Measurements from ENCODE around the gene CCDC88C. TPM values are rescaled to one million over a fixed set of nuclear protein-coding genes. Genes with fewer than 3 reads are reported as not detected.

The CCDC88C gene
- polyA plus RNA-seq, 1 donor: 18.3 TPM

DNA sequence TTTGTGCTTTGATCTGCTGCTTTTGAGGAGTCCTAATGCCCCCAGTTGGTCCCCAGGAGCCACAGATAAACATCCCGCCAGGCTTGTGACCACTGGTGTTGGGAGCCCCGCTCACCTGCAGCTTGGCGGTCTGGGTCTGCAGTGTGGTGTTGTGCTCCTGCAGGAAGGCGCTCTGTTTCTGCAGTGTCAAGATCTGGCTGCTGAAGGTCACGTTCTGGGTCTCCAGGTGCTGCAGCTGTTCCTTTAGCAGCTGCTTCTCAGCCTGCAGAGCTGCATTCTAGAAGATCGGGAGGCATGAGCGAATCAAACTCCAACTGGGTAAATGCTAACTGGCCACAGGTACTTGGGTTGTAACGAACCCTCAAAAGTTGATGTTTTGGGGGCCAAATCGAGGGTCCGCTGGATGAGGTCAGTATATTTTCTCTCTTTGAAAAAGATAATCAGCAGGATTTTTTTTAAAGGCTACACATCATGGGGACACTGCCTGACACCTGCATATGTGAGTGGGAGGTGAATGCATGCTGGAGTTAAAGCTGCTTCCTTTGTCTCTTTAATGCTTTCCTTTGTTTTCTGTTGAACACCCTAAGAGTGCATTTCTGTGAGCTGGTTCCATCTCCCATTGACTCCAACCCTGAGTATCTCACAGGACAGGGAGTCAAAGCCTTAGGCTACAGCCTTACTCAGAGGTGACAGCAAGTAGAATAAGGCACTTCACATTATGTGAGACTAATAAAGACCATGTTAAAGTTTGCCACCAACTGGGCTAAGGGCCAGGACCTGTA, 111.8 kb downstream of the CCDC88C start:
- no peak for DNase-seq

DNA sequence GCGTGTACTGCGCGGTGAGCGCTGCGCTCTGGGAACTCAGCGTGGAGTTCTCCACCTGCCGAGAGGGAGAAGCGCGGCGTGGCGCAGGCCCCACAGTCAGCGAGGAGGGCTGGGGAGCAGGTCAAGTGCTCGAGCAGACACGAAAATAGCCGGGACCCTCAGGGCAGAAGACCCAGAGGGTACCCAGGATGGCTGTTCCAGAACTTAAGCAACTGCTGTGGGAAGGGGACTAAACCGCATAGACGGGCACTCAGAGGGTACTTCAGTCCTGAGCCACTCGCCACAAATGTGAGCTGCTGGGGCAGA, 113.7 kb downstream of the CCDC88C start:
- DNase-seq: no peak

DNA sequence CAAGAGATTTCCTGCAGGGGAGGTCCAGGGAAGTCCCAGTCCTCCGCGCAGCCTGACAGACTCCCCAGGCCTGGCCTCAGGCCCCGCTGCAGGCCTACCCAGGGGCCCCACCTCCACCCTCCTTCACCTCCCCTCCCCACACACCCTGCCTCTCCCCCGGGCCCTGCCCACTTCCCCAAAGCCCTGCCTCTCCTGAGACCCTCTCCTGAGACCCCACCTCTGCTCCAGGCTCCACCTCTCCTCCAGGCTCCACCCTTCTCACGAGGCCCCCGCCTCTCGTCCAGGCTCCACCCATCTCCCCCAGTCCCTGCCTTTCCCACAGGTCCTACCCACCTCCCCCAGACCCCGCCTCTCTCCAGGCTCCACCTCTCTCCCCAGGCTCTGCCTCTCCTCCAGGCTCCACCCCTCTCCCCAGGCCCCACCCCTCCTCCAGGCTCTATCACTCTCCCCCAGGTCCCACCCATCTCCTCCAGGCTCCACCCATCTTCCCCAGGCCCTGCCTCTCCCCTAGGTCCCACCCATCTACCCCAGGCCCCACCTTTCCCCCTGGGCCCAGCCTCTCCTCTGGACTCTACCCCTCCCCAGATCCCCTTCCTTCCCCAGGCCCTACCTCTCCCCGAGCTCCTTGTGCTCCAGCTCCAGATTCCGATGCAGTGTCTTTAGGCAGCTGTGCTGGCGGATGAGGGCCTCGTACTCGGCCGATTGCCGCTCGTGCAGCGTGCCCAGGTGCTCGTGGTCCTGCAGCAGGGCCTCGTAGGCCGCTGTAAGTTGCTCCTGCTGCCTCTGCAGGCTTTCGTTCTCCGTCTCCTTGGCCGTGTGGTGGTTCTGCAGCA, 114.3 kb downstream of the CCDC88C start:
- DNase-seq: no peak

DNA sequence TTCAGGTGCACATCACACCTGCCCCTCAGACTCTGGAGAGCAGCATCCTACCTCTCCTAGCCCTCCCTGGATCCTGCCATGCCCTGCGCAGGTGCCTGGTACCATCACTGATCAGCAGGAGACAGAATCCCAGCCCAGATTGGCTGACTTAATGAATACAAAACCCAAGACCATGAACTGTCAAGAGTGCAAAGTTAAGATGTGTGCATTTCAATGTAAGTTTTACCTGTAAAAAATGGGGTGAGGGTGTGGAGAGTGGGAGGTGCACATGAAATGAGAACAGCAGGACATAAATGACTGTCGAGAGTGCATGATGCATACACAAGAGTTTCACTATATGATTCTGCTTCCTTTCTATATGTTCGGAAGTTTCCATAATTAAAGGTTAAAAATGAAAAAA, 115.2 kb downstream of the CCDC88C start:
- no peak for DNase-seq

DNA sequence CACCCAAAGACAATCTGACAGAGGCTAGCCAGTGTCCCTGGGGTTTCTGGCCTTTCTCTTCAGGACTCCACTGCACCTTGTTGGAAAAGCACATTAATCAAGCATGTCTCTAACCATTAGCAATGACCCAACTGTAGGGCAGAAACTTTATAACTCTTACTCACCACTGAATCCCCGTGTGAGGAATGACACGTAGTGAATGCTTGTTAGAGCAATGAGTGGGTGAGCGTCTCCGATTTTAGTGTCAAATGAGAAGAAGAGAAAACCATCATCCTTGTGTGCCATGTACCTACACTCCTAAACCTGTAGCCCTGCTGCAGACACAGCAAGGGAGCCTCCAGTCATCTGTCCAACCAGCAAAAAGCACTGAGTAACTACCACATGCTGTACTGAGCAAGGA, 116.7 kb downstream of the CCDC88C start:
- DNase-seq: no peak

DNA sequence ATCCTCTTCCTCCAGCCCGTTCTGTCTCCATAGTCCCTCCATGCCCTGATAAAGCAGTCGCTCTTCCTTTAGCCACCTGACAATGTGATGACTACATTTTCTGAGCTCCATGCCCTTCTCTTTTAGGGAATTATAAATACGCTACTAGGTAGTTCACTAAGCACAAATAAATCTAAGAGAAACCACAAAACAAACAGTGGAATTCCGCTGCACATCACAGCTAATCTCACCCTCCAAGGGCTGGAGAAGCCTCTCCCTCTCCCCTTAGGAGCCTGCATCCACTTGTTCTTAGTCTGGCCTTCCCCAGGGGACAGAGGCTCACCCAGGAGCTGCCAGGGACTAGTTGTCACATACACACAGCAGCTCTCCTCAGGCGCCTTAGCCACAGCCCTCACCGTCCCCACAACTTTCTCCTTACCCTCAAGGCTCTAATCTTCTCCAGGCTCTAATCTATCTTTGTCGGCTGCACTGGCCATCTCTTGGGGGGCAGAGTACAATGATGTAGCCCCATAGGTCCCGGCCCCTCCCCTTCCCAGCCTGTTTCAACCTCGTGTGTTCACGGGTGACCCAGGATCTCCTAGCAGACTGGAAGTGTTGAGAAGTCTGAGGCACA, 117.2 kb downstream of the CCDC88C start:
- no peak for DNase-seq

DNA sequence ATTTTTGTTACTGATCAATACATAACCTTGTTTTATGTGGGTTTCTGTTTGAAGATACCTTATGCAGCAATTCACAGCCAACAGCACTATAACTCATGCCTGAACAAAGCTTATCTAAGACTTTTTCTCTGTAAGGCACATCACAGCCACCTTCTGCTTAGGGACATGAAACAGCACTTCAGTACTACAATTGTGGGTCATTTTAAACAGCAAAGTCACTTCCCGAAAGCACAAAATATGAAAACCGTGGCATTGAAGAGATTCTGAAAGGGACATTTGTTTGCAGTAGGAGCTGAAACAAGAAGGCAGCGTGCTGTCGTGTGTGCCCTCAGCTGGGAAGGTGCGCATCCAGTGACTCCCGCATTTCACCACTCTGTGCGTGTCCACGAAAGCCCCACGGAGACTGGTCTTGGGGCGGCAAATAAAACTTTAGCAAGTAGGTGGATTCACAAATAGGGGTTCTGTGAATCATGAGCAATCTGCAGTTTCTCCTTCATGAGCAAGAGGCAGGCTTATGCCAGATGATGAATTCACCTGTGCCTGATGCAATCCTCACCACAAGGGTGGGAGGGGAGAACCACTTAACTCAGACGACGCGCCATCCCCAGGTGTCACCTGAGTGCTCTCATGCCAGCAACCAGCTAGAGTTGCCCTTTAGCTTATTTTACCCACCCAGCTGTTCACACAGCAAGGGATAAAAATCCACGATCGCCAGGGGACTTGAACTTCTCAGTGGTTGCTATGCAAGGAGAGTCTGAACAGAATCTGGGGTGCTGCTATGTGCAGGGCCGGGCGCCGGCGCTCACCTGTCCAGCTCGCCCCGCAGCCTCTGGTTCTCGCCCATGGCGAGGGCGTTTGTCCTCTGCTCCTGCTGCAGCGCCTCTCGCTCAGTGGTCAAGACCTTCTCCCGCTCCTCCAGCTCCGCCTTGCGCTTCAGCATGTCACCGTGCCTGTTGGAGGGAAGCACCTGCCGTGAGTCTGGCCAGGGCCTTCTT, 118.2 kb downstream of the CCDC88C start:
- DNase-seq: no peak

DNA sequence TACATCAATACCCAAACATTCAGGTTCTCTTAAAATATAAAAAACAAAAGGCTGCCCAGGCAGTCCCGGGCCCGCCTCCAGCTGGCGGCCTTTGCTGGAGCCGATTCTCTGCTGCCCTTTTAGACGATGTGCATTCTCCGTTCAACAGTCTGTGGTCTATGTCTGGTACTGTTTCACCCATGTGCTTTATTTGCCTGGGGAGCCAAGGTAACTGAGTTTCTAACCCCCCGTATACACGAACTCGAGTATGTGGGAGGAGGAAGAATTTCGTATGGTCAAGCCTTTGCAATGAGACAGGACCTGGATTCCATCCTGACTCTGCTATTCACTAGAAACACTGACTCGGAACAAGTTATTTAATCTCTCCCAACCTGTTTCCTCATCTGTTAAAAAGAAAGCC, 119.0 kb downstream of the CCDC88C start:
- DNase-seq: no peak

DNA sequence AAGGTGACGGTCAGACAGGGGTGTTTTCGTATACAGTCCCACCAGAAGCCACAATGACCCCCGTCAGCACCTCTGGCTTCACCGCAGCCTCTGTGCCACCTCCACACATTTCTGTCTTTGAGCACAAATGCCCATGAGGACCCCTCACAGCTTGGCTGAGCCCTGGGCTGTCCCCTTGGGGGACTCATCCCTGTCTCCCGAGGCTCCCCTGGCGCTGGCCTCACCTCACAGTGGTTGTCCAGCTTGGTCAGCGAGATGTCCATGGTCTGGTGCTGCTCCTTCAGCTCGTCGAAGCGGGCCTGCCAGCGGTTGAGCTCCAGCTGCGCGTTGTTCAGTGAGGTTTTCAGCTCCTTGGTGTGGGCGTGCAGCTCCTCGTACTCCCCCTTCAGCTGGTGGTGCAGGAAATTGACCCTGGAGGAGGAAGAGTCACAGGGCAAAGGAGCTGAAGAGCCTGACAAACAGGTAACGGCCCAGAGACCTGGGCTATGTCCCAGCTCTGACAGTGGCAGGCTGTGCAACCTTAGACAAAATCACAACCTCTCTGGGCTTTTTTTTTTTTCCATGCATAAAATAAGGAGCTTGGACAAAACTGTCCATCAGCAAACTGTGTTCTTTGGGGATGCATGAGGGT, 120.4 kb downstream of the CCDC88C start:
- no peak for DNase-seq

DNA sequence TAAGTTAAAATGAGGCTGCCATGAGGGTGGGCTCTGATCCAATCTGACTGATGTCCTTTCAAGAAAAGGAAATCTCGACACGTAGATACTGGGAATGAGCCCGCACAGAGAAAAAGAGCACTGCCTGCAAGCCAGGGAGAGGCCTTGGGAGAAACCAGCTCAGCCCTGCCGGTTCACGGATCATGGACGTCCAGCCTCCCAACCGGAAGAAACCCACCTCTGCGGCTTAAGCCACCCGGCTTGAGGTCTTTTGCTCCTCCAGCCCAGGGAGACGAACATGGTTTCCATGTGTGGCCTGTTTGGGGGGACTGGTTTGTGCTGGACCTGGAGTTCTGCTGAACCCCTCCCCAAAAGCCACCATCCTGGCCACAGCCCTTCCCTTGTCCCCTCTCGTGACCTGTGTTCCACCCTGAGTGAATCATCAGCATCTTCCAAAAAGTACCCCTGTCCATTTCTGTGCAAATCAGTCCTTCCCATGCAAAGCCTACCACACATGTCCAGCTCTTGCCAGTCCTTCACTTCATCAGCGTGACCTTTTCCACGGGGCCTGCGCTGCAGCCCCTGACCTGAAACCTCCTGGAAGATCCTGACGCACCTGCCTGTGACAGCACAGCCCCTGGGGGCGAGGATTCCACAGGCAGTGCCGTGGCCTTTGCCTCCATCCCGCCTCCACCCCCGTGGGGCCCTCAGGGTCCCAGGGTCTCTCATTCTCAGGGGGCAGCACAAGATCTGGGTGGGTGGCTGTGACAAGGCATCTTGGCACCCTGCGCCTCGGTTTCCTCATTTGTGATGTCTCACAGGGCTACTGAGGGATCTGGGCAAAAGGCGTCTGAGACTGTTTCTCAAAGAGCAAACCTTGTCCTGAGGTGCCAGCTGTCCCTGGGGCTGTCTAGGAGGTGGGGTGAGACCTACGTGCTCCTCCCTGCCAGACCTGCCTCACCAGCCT, 121.5 kb downstream of the CCDC88C start:
- no peak for DNase-seq

DNA sequence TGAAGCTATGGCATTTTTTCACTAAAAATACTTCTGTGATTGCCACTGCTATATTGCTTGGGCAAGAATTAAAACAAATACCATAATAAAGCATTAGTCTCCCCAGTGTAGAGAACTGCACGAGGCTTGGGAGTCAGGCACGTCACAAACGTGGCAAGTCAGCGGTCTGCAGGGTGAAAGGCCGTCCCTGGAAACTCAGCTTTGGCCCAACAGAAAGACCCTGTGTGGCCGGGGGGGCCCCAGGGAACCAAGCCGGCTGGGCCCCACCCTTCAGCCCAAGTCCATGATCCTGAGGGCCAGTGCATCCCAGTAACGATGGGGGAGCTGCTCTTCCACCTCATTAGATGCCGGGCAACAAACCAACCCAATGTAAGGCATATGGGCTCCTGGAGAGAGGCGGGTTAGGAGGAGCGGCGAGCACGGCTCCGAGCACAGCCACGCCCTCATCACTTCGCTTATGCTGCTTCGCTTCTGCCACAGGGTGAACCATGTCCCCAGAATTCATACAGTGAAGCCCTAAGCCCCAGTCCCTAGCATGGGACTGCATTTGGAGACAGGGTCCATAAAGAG, 122.3 kb downstream of the CCDC88C start:
- DNase-seq: no peak

DNA sequence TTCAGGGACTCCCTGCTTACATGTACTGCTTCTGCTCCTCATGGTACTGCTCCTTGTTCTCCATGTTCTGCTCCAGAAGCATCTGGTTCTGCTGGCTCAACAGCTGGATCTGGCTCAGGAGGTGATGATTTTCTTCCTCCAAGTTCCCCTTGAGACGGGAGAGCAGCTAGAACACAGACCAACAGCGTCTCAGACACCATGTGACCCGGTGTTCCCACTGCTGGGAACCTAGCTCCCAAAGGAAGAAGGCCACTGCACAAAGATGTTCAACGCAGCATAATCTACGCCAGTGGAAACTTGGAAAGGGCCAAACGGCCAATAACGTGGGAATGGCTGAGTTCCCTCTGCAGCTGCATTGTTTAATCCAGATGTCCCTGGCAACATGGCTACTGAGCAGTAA, 123.5 kb downstream of the CCDC88C start:
- DNase-seq: peak; percentile 26

DNA sequence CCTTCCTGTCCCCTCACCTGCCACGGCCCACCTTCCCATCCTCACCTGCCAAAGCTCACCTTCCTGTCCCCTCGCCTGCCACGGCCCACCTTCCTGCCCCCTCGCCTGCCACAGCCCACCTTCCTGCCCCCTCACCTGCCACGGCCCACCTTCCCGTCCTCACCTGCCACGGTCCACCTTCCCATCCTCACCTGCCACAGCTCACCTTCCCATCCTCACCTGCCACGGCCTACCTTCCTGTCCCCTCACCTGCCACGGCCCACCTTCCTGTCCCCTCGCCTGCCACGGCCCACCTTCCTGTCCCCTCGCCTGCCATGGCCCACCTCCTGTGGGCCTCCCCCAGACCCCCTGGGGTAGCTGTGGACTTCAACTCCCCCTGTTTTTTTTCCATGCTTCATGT, 124.3 kb downstream of the CCDC88C start:
- DNase-seq: no peak

DNA sequence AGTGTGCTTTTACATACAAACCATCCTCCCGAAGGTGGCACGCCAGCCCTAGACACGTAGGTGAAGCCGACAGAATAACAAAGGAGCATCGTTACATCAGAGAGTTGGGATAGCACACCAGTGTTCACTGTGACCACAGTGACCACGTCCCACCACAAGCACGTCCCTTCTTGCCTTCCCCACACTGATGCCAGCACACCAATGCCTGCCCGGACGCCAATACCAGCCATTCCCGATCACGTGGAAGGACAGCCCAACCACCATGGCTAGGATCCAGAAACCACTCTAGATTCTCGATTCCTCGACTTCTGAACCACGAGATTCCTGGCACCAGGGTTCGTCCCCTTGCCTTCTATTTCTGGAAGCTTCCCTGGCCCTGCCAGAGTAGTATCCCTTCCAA, 125.1 kb downstream of the CCDC88C start:
- DNase-seq: no peak

DNA sequence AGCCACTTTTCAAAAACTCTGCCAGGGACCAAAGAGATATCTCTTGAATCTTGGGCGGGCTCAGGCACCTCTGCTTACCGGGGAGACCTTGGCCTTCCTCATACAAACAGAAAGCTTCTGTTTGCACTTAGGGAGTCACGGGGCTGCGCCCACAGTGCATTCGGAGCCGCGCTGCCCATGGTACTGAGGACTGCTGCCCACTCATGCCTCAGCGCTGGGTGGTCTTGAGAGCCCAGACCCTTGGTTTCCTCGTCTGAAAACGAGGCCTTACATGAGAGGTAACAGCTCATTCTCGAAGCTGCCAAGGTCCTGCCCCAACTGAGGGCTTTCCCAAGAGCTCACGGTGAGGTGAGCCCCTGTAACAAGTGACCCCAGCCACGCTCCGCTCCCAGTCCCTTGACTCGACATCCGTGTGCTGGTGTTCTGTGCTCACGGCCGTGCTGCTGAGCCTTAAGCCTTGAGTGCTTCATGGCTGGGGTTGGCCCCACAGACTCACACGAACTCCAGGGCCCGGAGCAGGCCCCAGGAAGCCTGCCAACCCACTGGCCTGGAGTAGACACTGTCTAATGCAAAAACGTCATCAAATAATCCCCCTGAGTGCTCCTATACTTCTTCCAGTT, 125.7 kb downstream of the CCDC88C start:
- no peak for DNase-seq

DNA sequence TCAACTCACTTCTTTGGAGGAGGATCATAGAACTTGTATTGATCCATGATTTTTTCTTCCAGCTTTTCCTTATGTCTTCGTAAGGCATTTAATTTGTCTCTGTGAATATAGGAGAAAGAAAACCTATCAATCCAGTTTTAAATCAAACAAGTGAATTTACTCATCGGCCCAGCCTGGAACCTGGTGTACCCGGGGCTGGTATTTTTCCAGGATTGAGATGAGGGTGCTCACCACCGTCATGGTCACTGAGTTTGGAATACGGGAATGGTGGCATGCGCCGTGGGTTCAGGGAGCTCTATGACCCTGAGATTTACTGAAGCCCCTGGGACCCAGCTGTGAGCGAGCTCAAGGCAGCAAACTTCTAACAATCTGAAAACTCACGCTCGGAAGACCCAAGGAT, 126.6 kb downstream of the CCDC88C start:
- DNase-seq: no peak

DNA sequence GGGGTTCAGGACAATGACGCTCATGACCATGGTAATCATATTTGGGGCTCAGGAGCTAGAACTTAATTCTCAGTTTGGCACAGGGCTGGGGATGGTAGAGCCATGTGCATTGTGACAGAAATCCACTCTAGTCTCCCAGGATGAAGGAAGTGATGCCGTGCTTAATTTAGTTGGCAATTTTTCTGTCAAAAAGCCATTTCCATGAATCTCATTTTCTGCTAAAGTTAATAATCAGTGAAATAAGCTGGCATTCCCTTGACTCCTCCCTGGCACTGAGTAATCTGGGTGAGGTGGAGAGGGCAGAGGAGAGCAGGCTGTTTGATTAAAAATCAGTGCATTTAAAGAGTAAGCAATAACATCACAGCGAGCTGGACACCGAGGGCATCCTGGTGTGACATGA, 128.2 kb downstream of the CCDC88C start:
- no peak for DNase-seq

DNA sequence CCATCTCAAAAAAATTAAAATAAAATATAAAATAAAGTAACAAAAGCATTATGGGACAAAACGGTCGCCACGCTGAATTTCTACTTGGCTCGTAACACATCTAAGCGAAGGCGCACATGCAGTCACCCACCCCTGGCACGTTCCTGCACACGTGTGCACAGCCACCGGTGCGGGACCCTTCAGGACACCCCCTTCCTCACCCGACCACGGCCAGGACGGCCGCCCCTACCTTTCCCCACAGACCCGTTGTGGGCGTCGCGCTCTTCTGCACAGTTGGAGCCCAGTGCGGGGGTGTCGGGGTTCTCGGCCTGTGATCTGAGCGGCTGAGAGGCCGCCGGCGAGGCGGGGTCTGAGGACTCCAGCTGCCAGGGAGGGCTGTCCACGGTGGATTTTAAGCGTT, 128.7 kb downstream of the CCDC88C start:
- no peak for DNase-seq

DNA sequence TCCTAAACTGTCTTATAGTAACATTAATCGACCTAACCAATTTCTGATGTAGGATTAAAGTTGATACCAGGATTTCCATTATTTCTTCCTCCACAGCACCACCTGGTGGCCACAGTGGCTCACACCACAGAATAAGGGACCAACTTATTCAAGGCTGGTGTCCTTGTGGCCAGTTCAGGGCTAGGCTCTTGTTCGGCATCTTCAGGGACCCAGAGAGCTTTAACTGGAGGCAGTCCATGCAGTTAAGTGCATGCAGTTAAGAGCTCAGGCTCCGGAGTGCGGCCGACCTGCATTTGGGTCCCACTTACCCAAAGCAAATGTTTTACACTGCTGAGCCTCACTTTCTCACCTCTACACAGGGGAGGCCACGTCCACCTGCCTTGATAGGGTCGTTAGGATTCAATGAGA, 131.1 kb downstream of the CCDC88C start:
- DNase-seq: peak; percentile 70
